Stimulated activated CD8-positive, alpha-beta memory T cell treated with anti-CD3 and anti-CD28 coated beads, Interleukin-7, amount 100 ng/mL, for 24 hours (primary cell): Measurements from ENCODE around the gene GRM1.

Source experiments
- DNase-seq: peaks from one replicate; pipeline ENCODE4 v3.0.0-alpha.2; 2020; ENCODE audit warnings: low read depth

GRM1 gene

GRCh38 chr6:146028851-146029572, at the start of gene GRM1:
Gene GRM1 (plus strand): TSS chr6:146029062. CDS start chr6:146029518, 456 bp downstream.
- DNase-seq = no peak

- DNase-seq = no peak
Observed at GRCh38 chr6:146009338-146009737, 19.5 kb upstream of the GRM1 start.

- no peak for DNase-seq
Observed at GRCh38 chr6:146014233-146014632, 14.6 kb upstream of the GRM1 start.

GRCh38 chr6:146017672-146018071, 11.2 kb upstream of the GRM1 start:
- no peak for DNase-seq

- DNase-seq = no peak
Observed at GRCh38 chr6:146026873-146027272, 2.0 kb upstream of the GRM1 start.

GRCh38 chr6:146027586-146028251, 1.1 kb upstream of the GRM1 start:
- no peak for DNase-seq

DNA sequence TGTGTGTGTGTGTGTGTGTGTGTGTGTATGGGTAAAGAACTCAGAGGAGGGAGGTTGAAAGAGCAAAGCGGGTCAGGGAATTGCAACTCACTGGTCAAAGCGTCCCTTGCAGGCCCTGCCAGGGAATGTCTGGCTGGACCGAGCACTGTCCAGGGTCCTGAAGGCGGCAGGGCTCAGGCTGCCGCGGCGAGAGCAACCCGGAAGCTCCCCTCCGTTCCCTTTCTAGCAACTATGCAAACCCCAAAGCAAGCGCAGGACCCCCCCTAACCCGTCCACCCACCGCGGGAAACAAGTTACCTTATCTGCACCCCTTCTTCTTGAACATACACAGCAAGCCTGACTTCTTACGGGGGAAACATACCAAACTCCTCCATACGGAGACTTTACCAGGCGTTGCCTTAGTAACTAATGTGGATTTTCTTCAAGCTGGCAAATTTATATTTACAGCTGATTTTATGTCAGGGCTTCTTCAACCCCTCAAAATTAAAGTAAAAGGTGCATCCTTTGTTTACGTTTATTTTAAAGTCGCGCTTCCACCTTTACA, 538 bp upstream of the GRM1 start:
- peak; percentile 4 for DNase-seq

DNA sequence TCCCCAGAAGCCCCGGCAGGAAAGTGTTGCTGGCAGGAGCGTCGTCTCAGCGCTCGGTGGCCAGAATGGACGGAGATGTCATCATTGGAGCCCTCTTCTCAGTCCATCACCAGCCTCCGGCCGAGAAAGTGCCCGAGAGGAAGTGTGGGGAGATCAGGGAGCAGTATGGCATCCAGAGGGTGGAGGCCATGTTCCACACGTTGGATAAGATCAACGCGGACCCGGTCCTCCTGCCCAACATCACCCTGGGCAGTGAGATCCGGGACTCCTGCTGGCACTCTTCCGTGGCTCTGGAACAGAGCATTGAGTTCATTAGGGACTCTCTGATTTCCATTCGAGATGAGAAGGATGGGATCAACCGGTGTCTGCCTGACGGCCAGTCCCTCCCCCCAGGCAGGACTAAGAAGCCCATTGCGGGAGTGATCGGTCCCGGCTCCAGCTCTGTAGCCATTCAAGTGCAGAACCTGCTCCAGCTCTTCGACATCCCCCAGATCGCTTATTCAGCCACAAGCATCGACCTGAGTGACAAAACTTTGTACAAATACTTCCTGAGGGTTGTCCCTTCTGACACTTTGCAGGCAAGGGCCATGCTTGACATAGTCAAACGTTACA, 817 bp downstream of the GRM1 start:
- no peak for DNase-seq

GRCh38 chr6:146032387-146032786, 3.5 kb downstream of the GRM1 start:
- no peak for DNase-seq

DNA sequence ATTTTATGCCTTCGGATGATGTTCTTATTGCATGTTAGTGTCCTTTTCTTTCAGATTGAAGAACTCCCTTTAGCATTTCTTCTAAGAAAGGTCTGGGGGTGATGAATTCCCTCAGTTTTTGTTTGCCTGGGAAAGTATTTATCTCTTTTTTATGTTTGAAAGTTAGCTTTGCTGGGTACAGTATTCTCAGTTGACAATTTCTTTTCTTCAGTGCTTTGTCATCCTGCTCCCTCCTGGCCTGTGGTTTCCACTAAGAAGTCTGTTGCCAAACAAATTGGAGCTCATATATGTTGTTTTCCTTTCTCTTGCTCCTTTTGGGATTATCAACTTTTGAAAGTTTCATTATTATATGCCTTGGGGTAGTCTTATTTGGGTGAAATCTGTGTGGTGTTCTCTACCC, 11.5 kb downstream of the GRM1 start:
- DNase-seq = no peak

DNA sequence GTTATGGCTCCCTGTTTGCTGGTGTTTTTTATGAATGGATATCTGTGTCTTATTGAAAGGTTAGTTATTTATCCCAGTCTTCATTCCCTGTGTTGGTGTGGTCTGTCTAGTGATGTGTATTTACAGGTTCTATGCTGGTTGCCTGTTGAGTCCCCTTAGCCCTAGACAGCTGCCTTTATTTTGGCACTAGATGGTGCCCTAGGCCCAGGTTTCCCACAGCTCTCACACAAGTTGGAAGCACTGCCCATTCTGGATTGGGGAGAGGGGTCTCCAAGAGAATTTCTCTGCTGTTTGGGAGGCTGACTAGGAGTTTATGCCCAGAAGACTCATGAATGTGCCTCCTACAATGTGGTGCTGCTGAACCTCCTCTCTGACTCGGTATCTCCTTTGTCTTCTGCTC, 12.4 kb downstream of the GRM1 start:
- DNase-seq = no peak

GRCh38 chr6:146047371-146047770, 18.5 kb downstream of the GRM1 start:
- no peak for DNase-seq

GRCh38 chr6:146050168-146050567, 21.3 kb downstream of the GRM1 start:
- no peak for DNase-seq

- DNase-seq = no peak
Observed at GRCh38 chr6:146056506-146056905, 27.6 kb downstream of the GRM1 start.

GRCh38 chr6:146065690-146066089, 36.8 kb downstream of the GRM1 start:
- DNase-seq = no peak

GRCh38 chr6:146066506-146066905, 37.6 kb downstream of the GRM1 start:
- DNase-seq = no peak

DNA sequence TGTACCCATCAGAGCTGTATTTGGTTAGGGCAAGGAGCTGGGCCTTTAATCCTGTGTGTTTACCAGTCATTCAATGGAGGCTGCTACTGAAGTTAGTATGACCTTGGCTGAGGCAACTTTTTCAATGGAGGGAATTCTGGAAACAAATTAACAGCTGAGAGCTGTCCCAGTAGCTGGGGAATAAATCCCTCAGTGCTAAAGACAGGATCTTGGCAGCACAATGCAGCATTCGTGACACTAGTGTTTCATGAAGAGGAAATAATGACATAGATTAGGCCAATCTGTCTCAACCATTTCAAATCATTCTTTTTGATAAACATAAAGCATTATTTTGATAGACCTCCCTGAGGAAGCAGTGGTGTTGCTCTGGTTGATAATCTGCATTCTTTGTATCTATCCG, 42.9 kb downstream of the GRM1 start:
- DNase-seq = no peak

DNA sequence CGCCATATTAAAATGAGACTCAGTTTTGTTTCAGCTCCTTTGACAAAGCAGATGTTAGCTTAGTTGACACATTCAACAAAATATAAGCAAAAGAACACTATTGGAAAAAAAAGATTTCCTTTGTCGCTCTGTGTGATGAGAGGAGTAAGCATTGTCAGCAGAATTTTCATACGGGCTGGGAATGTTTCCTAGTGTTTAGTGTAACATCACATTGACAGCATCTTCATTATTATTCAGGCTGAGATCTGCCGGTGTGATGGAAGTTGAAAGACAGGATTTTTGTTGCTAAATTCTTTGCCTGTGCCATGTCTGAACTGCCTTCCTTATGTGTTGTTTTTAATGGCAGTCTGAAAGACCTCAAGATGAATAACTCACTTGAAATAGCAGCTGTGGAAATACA, 49.1 kb downstream of the GRM1 start:
- no peak for DNase-seq

DNA sequence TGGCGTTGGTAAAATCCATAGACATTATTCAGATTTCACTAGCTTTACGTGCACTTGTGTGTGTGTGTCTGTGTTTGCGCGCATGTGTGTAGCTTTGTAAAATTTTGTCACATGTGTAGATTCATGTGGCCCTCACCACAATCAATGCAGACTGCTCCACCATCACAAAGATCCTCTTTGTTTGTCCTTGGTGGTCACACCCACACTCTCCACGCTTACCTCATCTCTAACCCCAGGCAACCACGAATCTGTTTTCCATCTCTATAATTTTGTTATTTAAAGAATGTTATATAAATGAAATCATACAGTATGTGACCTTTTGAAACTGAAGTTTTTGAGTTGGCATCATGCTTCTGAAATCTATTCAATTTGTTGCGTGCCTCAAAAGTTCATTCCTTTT, 58.5 kb downstream of the GRM1 start:
- no peak for DNase-seq

DNA sequence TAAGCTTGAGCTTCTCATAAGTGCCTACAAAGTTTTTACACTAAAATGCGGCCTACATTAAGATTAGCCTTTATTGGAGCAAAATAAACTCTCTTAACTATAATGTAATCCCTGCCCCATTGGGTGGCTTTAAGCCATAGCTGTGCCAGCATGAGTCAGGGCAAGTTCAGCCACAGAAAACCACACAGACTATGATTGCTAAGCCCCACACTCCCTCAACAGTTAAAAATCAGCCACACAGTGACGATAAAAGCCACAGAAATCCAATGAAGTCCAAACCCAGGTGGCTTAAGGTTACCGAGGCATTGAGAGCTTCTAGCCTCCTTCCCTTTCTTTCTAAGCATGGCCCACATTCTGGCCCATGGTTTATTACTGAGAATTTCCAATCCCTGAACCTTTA, 61.6 kb downstream of the GRM1 start:
- DNase-seq = no peak

DNA sequence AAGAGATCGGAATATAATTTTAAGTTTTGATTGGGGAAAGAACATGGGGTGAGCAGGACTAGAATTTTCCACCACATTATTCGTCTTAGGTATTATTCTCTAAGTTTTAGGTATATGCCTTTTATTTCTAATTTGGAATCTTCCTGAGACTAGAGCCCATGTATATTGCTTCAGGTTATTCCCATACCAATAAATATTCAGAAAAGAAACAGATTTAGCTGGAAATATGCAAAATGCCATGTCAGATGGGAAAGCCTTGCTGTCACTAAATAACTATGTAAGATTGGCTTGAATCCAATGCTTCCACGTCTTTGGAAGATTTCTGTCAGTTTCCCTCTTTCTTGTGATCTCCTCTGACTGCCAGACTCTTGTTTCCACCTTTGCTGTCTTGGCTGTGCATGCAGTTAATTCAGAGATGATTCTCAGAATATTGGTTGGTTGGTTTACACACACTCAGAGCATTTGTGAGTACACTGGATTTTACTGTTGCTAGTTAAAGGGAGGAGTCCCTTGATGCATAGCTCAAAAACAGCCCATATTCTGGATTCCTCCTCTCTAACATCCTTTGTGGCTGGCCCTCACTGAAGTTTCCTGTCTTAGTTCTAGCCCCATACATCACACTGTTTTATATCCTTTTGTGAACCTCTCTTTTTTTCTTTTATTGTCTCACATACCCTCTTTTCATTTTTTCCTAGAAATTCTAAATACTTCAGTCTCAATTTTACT, 64.3 kb downstream of the GRM1 start:
- no peak for DNase-seq

DNA sequence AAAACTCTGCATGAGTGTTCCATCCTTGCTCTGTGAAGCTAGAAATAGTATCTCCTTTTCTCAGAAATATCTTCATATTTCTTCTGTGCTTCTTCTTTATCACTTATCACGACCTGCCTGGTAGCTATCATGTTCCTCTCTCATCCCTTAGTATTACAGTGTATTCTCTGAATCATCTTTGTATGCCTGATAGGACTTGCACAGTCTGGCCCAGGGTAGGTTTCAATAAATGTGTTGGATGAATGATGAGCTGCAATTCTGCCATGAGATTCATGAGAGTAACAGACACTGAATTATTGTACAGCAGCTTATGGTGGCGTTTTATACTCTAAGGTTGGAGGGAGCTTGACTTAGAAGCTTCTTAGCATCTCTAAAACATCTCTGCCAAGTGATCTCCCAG, 66.6 kb downstream of the GRM1 start:
- DNase-seq = no peak

DNA sequence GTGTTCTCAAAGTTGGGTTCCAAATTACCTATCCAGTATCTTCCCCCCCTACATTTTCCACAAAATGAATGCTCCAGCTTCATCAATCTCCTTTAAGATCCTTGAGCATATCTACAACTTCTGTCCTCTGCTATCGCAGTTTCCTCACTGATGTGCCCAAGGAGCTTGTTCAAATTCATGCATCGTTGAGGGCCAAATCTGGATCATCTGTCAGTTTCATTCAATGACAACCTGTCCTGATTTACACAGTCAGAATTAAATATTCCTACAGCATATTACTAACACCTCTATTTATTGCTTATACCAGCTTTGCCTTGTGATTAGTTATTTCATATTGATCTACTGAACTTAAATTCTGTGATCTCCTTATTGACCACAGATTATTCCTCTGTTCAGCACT, 68.7 kb downstream of the GRM1 start:
- no peak for DNase-seq
